Left lobe of liver (tissue), 2 donors: ENCODE measurements around the gene PDE10A. TPM values are rescaled to one million over a fixed set of nuclear protein-coding genes. Genes with fewer than 3 reads are reported as not detected.

Experiments used
- ATAC-seq: fragments of 200-7000 bp; cut with Tn5 transposase; one replicate; pipeline ENCODE4 v1.9.1; 2020; ENCODE audit warnings: mild to moderate bottlenecking, moderate library complexity
- DNase-seq: peaks from one replicate; pipeline ENCODE4 v3.0.0-alpha.2; 2020; ENCODE audit warnings: low spot score
- total RNA-seq: library from RNA; stranded (reverse); gene quantifications from one replicate; pipeline ENCODE4 v1.2.1, GENCODE V29; 2021
- donor health status: DM: no; HTN: no; CAD: no; lungs with moderate emphysema.
- donor health status: DM: no; HTN: yes; CAD: no.

Gene PDE10A
- total RNA-seq, 1 donor from 2014 or later: 0.45 TPM

DNA sequence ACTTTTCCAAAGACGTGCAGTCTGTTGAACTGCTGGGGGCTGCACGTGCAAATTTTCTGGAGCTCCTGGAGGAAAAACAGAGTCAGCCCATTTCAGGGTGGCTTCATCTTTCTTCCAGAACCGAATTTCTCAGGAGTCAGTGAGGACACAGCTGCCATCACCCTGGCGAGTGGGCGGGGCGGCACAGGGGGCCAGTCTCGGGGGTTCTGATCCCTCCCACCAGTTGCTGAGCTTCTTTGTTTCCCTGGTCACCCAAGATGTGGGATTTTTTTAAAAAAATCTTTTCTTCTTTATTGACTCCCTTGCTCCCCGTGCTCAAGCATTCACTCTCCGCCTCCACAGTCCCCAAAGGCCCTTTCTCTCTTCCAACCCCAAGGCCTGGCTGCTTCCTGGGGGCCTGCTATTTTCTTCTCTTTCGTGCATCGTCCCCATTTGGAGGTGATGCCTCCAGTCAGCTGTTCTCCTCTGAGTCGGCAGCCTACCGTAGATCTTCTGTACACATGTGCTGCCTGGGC, 362.6 kb downstream of the PDE10A start:
- ATAC-seq: no peak
- DNase-seq: no peak

DNA sequence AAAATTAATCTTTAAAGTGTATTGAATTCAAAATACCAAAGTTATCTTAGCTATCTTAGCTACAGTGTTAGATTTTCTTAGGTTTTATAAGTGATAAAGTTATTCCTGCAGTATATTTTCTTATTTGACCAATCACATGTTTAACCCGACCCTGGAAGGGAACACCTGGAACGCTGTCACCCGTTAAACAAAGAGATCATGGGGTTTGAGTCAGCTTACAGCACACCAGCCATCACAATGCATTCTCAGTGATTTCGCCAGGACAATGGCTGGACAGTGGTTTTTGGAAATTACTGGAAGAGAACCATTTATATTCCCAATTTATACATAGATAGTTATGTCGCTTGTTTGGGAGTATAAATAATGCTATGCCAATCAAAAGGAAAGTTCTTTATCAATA, 364.2 kb downstream of the PDE10A start:
- DNase-seq (no peak), ATAC-seq (no peak)

DNA sequence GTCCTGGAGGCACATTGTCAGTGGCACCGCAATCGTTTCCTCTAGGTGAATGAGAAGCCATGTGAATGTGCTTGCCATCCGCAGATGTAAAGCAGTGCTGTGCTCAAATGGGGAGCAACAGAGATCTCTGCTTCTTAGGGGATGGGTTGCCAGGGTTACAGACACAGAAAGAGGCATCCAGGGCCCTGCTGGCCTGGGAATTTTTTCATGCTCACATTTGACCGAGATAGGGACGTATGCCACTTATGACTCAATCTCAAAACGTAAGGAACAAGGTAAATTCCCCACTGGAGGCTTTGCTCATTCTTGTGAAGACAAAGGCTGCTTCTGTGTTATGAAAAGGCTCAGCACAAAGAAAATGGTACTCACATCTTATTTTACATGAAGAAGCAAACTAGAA, 364.6 kb downstream of the PDE10A start:
- DNase-seq (no peak), ATAC-seq (no peak)

DNA sequence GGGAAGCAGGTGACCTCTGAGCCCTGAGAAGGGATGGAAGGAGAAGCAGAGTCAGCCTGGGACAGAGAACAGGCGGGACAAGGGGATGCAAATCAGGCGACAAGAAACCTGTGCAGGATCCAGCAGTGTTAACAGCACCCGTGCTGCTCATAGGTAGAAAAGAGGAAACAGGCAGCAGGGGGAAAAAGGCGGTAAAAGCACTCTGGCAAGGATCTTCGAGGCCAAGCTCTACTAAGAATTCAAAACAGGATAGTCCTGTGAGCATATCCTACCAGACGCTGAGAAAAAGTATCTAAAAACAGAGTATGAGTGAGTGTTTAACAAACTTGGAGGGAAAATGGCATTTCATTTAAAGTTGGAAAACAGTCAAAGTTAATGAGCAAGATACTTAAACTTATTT, 370.4 kb downstream of the PDE10A start:
- ATAC-seq: no peak
- DNase-seq: no peak
